Retinal pigment epithelial cell (primary cell): ENCODE data around the gene SMOC2.

ENCODE experiments used
- DNase-seq: peaks from one replicate; pipeline ENCODE4 v3.0.0-alpha.2; 2010; ENCODE audit warnings: low read depth
- H3K4me3 ChIP-seq: 2 replicates; pipeline ENCODE4 v1.5.1; 2011; ENCODE audit warnings: mild to moderate bottlenecking, low read length, control low read depth, moderate library complexity
- CTCF ChIP-seq: conservative IDR thresholded peaks from 2 replicates; pipeline ENCODE4 v1.5.1; 2011; ENCODE audit warnings: low read depth, low read length, control low read depth, inconsistent platforms

The SMOC2 gene

GRCh38 chr6:168525926-168526630, 85.1 kb downstream of the SMOC2 start:
- DNase-seq, result no peak
- no peak overlapping the region for H3K4me3 ChIP-seq
- no peak for TF ChIP-seq CTCF

- H3K4me3 ChIP-seq, result no peak overlapping the region
- no peak for TF ChIP-seq CTCF
- no peak for DNase-seq
Measured at GRCh38 chr6:168526841-168527281, 85.9 kb downstream of the SMOC2 start.

DNA sequence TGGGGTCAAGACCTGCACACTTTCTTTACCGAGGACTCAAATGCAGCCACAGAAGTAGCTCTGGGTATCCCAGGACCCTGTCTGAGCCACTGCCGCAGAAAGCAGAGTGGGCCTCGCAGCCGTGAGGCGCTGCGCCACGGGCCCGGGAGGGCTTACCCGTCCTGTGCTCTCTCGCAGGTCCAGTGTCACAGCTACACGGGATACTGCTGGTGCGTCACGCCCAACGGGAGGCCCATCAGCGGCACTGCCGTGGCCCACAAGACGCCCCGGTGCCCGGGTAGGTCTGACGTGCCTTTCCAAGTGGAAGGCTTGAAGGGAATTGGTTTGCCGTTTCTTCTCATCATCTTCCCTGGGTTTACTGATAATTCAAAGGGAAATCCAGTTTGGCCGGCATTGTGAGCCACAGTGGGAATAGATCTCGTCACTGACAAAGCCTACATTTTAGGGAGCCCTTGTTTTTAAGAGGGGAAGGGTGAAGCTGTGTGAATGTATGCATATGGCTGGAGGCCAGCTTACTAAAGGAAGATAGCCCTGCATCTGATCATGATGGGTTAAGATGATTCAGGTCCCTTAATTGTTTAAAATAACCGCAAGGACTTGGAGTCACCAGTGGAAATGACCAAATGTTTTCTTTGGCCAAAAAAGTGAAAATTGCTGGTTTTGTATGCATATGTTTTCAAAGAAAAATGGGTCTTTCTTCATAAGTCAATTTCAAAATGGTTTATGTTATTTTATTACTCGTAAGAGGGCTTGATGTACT, 86.6 kb downstream of the SMOC2 start:
- H3K4me3 ChIP-seq, result no peak overlapping the region
- no peak for DNase-seq
- TF ChIP-seq CTCF, result no peak

DNA sequence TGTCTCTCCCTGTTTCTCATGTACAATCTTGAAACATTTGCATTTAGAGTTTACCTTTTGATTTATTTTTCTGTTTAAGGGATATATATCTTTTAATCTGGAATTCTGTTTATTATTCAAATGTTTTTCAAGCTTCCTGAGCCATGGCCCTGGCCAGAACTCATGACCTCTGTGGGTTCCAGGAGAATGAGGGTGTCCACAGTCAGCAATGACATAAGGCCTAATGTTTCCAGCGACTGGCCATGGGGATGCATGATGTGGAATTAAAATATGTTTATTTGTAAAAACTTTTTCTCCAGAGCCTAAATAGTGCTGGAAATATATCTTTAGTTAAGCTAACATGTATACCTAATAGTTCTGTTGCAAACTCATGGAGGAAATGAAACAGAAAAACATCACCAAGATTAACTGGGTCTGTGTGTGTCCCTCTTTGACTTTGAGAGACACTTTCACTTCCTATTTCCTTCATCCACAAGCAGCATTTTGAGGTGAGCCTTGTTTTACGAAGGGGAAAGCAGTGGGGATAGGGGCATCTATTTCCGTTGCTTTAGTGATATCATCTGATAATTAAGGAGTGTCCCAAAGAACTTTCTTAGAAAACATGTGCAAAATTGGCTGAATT, 87.6 kb downstream of the SMOC2 start:
- no peak overlapping the region for H3K4me3 ChIP-seq
- no peak for DNase-seq
- TF ChIP-seq CTCF, result no peak

DNA sequence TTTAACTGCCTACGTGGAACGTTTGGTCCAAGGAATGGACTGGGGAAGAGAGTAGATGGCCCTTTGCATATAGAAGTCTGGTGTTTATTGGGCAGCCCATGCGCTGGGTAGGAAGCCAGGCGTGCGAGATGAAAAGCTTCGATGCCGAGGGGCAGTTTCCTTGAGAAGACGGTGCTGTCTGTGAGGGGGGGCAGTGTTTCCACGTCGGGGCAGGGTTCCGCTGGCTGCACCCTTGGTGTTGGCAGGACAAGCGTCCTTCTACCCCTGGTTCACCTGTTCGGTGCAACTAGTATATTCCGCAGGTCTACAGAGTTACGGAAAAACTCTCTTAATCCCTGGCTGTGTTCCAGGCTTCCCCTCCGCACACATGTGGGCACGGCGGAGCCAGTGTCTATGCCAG, 88.2 kb downstream of the SMOC2 start:
- no peak for TF ChIP-seq CTCF
- no peak overlapping the region for H3K4me3 ChIP-seq
- no peak for DNase-seq

GRCh38 chr6:168530653-168531071, 89.7 kb downstream of the SMOC2 start:
- no peak for DNase-seq

More at GRCh38 chr6:168530653-168531071, 89.7 kb downstream of the SMOC2 start:
- no peak overlapping the region for H3K4me3 ChIP-seq
- no peak for TF ChIP-seq CTCF
